Astrocyte of the cerebellum (primary cell): Measurements from ENCODE around the gene TBC1D5.
"Not testable (repeated sequence)": the region's sequence is repeated elsewhere in the genome, so short reads cannot be mapped to it uniquely, and the experiment has no call there.

Experiments
- DNase-seq: peaks from one replicate; pipeline ENCODE4 v3.0.0-alpha.2; 2011; ENCODE audit warnings: low read depth
- H3K4me3 ChIP-seq: 2 replicates; pipeline ENCODE4 v1.5.1; 2011; ENCODE audit warnings: mild to moderate bottlenecking, low read depth, low read length, moderate library complexity
- CTCF ChIP-seq: IDR thresholded peaks from 2 replicates; pipeline ENCODE4 v1.5.1; 2012; ENCODE audit warnings: low read length, low read depth, moderate library complexity, mild to moderate bottlenecking; ENCODE audit errors: missing control alignments
- in situ Hi-C: cut with HindIII; loops from 2 replicates; pipeline ENCODE4 v1.10.0; 2017; ENCODE audit warnings: low sequenced_read_pairs

TBC1D5 gene

DNA sequence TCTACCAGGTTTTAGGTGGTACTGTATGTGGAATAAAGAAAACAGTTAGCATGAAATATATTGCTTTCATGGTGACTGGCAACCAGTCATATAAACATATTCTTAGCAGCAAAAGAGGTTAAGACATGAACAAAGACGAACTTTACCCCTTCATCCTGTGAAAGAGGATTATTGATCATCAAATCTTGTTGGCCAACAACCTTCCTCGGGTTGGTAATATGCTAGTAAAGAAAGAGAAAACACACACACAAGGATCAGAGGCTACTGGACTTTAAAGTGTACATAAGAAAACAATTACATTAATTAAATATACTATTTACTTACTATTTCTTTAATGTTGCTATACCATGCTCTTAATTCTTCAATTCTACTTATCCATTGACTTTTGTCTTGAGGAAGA lies 337.9 kb downstream of the TBC1D5 start:
- no peak for DNase-seq
- in situ Hi-C loops = no loop called here
- TF ChIP-seq CTCF = no peak
- H3K4me3 ChIP-seq = no peak overlapping the region

DNA sequence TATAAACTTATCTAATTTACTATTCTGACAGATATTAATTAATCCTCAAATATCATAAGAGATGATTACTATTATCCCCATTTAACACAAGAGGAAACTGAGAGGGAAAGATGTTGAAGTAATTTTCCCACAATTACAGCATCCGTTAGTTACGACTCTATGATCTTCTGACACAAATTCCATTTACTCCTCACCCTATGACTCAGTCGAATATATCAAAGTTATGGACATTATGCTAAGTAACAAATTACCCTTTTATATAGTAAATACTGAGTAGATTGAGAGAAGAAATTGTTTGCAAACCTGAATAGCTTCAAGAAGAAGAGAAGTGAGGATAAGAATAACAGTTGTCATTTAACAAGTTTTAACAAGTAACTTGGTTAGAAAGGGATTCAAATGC lies 340.0 kb downstream of the TBC1D5 start:
- TF ChIP-seq CTCF = no peak
- in situ Hi-C loops = no loop called here

DNA sequence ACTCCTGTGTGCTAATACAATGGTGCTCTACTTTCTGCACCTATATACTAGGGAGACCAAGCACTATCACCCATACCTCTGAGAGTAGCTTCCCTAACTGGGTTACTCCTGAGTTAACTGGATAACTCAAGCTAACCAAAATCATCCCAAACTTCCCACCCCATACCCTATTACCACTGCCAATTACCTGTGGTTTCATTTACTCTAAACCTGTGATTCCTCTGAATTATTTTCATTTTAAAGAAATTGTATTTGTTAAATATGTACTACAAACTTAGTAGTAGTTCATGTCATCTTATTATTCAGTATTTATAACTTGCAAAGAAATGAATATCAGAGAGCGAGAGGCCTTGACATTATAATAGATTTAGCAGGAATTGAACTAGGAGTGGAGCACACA lies 340.5 kb downstream of the TBC1D5 start:
- H3K4me3 ChIP-seq = no peak overlapping the region
- TF ChIP-seq CTCF = no peak
- in situ Hi-C loops = no loop called here
- no peak for DNase-seq

More for the DNA sequence above, 340.0 kb downstream of the TBC1D5 start:
- no peak for DNase-seq
- H3K4me3 ChIP-seq = no peak overlapping the region

GRCh38 chr3:17399586-17399985 lies 342.8 kb downstream of the TBC1D5 start:
- in situ Hi-C loops = no loop called here
- no peak for DNase-seq
- H3K4me3 ChIP-seq = no peak overlapping the region
- TF ChIP-seq CTCF = no peak

- in situ Hi-C loops = no loop called here
- DNase-seq = no peak
- TF ChIP-seq CTCF = no peak
- no peak overlapping the region for H3K4me3 ChIP-seq
These were observed 343.4 kb downstream of the TBC1D5 start for GRCh38 chr3:17398959-17399551.

DNA sequence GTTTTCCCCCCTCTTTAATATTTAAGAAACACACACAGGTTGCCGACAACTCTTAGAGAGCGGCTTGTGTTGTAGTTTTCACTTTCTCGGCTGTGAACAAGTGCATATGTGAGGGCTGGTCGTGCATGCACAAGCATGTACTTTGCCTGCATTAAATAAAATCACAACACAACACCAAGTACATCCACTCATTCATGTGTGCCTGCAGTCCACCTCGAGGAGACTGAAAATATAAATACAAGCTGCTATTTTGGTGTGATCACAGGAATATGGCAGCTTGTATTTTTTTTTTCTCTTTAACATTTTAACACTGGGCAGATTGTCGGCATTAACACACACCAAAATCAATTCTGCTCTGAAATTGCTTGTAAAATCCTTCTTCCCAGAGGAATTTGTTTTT lies 346.4 kb downstream of the TBC1D5 start:
- DNase-seq = no peak
- in situ Hi-C loops = no loop called here
- no peak for TF ChIP-seq CTCF
- no peak overlapping the region for H3K4me3 ChIP-seq

GRCh38 chr3:17394541-17395155 lies 347.8 kb downstream of the TBC1D5 start:
- in situ Hi-C loops = no loop called here
- no peak for DNase-seq
- no peak for TF ChIP-seq CTCF
- no peak overlapping the region for H3K4me3 ChIP-seq

GRCh38 chr3:17392516-17392915 lies 349.9 kb downstream of the TBC1D5 start:
- in situ Hi-C loops, DNase-seq, H3K4me3 ChIP-seq: not testable (repeated sequence)
